Stimulated activated naive CD4-positive, alpha-beta T cell treated with Interleukin-2 at 50 U/mL for 16 hours (primary cell): ENCODE results near the gene SLC16A9.

ENCODE experiments used
- DNase-seq: peaks from one replicate; lab custom pipeline; 2025; lab: John Stamatoyannopoulos, UW

Gene SLC16A9

GRCh38 chr10:59719374-59719773 lies 9.7 kb upstream of the SLC16A9 start:
- DNase-seq: no peak

GRCh38 chr10:59718257-59718656 lies 8.6 kb upstream of the SLC16A9 start:
- DNase-seq: no peak

GRCh38 chr10:59713196-59713821 lies 3.7 kb upstream of the SLC16A9 start:
- DNase-seq: no peak

- no peak for DNase-seq
Observed at GRCh38 chr10:59711871-59712494, 2.3 kb upstream of the SLC16A9 start.

- no peak for DNase-seq
Observed at GRCh38 chr10:59708816-59709394, 745 bp downstream of the SLC16A9 start.

GRCh38 chr10:59706851-59707797 lies 2.5 kb downstream of the SLC16A9 start:
- DNase-seq: no peak

- DNase-seq: no peak
Observed at GRCh38 chr10:59705931-59706330, 3.7 kb downstream of the SLC16A9 start.

- DNase-seq: no peak
Observed at GRCh38 chr10:59704630-59705029, 5.0 kb downstream of the SLC16A9 start.

GRCh38 chr10:59702347-59702746 lies 7.3 kb downstream of the SLC16A9 start:
- no peak for DNase-seq

- no peak for DNase-seq
Observed at GRCh38 chr10:59700709-59701108, 8.9 kb downstream of the SLC16A9 start.

- no peak for DNase-seq
Observed at GRCh38 chr10:59698326-59698725, 11.3 kb downstream of the SLC16A9 start.

- DNase-seq: no peak
Observed at GRCh38 chr10:59695637-59696036, 14.0 kb downstream of the SLC16A9 start.

- no peak for DNase-seq
Observed at GRCh38 chr10:59694936-59695335, 14.7 kb downstream of the SLC16A9 start.

GRCh38 chr10:59692113-59692512 lies 17.5 kb downstream of the SLC16A9 start:
- DNase-seq: no peak

- DNase-seq: no peak
Observed at GRCh38 chr10:59688921-59689351, 20.7 kb downstream of the SLC16A9 start.

- DNase-seq: no peak
Observed at GRCh38 chr10:59687657-59688056, 22.0 kb downstream of the SLC16A9 start.

GRCh38 chr10:59684006-59684405 lies 25.6 kb downstream of the SLC16A9 start:
- DNase-seq: no peak

- DNase-seq: no peak
Observed at GRCh38 chr10:59682986-59683937, 26.4 kb downstream of the SLC16A9 start.

GRCh38 chr10:59680199-59680598 lies 29.5 kb downstream of the SLC16A9 start:
- DNase-seq: no peak

- DNase-seq: no peak
Observed at GRCh38 chr10:59678884-59679301, 30.8 kb downstream of the SLC16A9 start.

GRCh38 chr10:59677253-59677831 lies 32.3 kb downstream of the SLC16A9 start:
- no peak for DNase-seq
